ENCODE data around the gene CNN3. TPM values are rescaled to one million over a fixed set of nuclear protein-coding genes. Genes with fewer than 3 reads are reported as not detected.

Gene CNN3
- total RNA-seq, 4 donors from 2014 or later: 22.4 to 96.2 (median 59.7) TPM

GRCh38 chr1:94856868-94857267 lies 70.0 kb downstream of the CNN3 start:
- intact Hi-C loops (cut with DNase I; ENCODE audit: low total_unique reads): no loop called here
- Histone ChIP-seq H3K36me3 (no peaks in the 10 kb centered on the region), H3K4me1 (peaks cover 4 to 28% (median 16%) of the 10 kb centered on the region in 4 donors), H3K4me3 (no peak overlapping the region), H3K9me3 (no peaks in the 10 kb centered on the region), H3K27me3 (no peaks in the 10 kb centered on the region), H3K27ac (peak overlapping the region in 1 of 4 donors; percentile 73)
- TF ChIP-seq POLR2A (IDR thresholded peaks at IDR 0.05) (no peak), EP300 (IDR thresholded peaks at IDR 0.05; ENCODE audit: low read depth) (no peak), POLR2AphosphoS5 (IDR thresholded peaks at IDR 0.05) (no peak)
- TF ChIP-seq, protein P1, sequence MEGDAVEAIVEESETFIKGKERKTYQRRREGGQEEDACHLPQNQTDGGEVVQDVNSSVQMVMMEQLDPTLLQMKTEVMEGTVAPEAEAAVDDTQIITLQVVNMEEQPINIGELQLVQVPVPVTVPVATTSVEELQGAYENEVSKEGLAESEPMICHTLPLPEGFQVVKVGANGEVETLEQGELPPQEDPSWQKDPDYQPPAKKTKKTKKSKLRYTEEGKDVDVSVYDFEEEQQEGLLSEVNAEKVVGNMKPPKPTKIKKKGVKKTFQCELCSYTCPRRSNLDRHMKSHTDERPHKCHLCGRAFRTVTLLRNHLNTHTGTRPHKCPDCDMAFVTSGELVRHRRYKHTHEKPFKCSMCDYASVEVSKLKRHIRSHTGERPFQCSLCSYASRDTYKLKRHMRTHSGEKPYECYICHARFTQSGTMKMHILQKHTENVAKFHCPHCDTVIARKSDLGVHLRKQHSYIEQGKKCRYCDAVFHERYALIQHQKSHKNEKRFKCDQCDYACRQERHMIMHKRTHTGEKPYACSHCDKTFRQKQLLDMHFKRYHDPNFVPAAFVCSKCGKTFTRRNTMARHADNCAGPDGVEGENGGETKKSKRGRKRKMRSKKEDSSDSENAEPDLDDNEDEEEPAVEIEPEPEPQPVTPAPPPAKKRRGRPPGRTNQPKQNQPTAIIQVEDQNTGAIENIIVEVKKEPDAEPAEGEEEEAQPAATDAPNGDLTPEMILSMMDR (IDR thresholded peaks at IDR 0.05): no peak
- DNase-seq: no peak
- in situ Hi-C loops (cut with MboI; ENCODE audit: low pct_ligation_motif_present in 1 of 4, low pct_unique_long_range_greater_than_20kb in 1 of 4, low sequenced_read_pairs in 3 of 4): loop anchor here (10.0 to 25.0 kb wide), 2 partner anchors 188 to 380 kb away; partner anchors contain the start of gene RWDD3 (in 3 of the 4)
- WGBS, 2 donors (ENCODE audit: low coverage in 1 of 2): 67 to 84% methylated on average over 2 to 3 of the region's 3 CpGs

DNA sequence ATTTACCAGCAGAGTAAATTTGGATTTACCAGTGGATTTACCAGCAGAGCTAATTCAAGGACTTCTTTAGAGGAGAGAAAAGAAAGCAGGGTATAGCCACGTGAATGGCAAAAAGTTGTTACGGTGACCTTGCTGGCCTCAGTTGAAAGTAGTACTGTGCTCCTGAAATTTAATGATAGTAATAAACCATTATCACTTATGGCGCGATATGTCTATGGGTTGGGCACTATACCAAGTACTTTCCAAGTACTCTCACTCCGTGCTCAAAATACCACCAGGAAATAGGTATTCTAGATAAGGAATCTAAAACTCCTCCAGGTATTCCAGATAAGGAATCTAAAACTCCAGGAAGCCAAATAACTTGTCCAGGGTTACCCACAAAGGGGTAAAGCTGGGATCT lies 70.9 kb downstream of the CNN3 start:
- H3K27me3 ChIP-seq: no peaks in the 10 kb centered on the region
- TF ChIP-seq POLR2AphosphoS5 (IDR thresholded peaks at IDR 0.05): no peak
- TF ChIP-seq EP300 (IDR thresholded peaks at IDR 0.05; ENCODE audit: low read depth): no peak
- TF ChIP-seq, protein P1 (IDR thresholded peaks at IDR 0.05): no peak
- no peak for TF ChIP-seq POLR2A (IDR thresholded peaks at IDR 0.05)
- no peaks in the 10 kb centered on the region for H3K36me3 ChIP-seq
- DNase-seq: no peak
- in situ Hi-C loops (cut with MboI; ENCODE audit: low pct_ligation_motif_present in 1 of 4, low pct_unique_long_range_greater_than_20kb in 1 of 4, low sequenced_read_pairs in 3 of 4) (loop anchor here (10.0 to 25.0 kb wide), 2 partner anchors 189 to 381 kb away; partner anchors contain the start of gene RWDD3 (in 3 of the 4)), intact Hi-C loops (cut with DNase I; ENCODE audit: low total_unique reads) (no loop called here)
- H3K4me3 ChIP-seq: no peak overlapping the region
- peaks cover 4 to 28% (median 14%) of the 10 kb centered on the region in 4 donors for H3K4me1 ChIP-seq
- WGBS, 2 donors (ENCODE audit: low coverage in 1 of 2): 60 to 65% methylated on average over 2 to 5 of the region's 5 CpGs
- H3K9me3 ChIP-seq: no peaks in the 10 kb centered on the region
- H3K27ac ChIP-seq: peak overlapping the region; percentile 73 to 87 (median 82)

DNA sequence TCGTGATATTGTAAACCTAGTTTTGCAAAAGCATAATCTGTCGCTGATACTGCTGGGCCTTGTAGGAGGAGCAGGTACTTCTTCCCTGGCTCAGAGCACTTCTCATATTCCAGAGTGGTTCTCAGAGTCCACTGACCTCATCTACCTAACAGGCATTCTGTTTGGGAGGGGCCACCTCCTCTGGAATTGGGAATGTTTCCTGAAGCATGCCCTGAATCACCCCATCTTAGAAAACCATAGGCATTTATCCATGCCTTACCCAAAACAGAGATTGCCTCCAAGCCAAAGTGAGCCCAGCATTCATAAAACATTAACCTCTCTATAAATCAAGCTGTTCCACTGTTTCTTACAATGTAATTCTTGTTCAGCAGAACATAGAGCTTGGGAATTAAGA lies 71.6 kb downstream of the CNN3 start:
- no peak for DNase-seq
- Histone ChIP-seq H3K4me1 (peaks cover 4 to 27% (median 14%) of the 10 kb centered on the region in 4 donors), H3K27me3 (no peaks in the 10 kb centered on the region), H3K4me3 (no peak overlapping the region), H3K9me3 (no peaks in the 10 kb centered on the region), H3K27ac (peak overlapping the region; percentile 73 to 87 (median 82)), H3K36me3 (no peaks in the 10 kb centered on the region)
- 76% methylated on average over 2 of the region's 2 CpGs; no CpG with 5 or more reads in 1 of the 2 donors for WGBS, 2 donors (ENCODE audit: low coverage in 1 of 2)
- in situ Hi-C loops (cut with MboI; ENCODE audit: low pct_ligation_motif_present in 1 of 4, low pct_unique_long_range_greater_than_20kb in 1 of 4, low sequenced_read_pairs in 3 of 4) (loop anchor here (10.0 to 25.0 kb wide), 2 partner anchors 189 to 382 kb away; partner anchors contain the start of gene RWDD3 (in 3 of the 4)), intact Hi-C loops (cut with DNase I; ENCODE audit: low total_unique reads) (loop anchor here (2.0 kb wide), 2 partner anchors 71 to 187 kb away; partner anchors contain the start of gene CNN3)
- TF ChIP-seq, protein P1 (IDR thresholded peaks at IDR 0.05): no peak
- TF ChIP-seq POLR2A (IDR thresholded peaks at IDR 0.05): no peak
- no peak for TF ChIP-seq POLR2AphosphoS5 (IDR thresholded peaks at IDR 0.05)
- TF ChIP-seq EP300 (IDR thresholded peaks at IDR 0.05; ENCODE audit: low read depth): no peak

GRCh38 chr1:94854458-94855306 lies 72.2 kb downstream of the CNN3 start:
- peak overlapping the region in 3 of 4 donors; percentile 23 to 48 (median 26) for H3K4me3 ChIP-seq
- peaks cover 4 to 24% (median 14%) of the 10 kb centered on the region in 4 donors for H3K4me1 ChIP-seq
- DNase-seq: peak; percentile 88
- no peaks in the 10 kb centered on the region for H3K36me3 ChIP-seq
- H3K27me3 ChIP-seq: no peaks in the 10 kb centered on the region
- 0 to 33% methylated on average over 4 to 12 of the region's 21 CpGs for WGBS, 2 donors (ENCODE audit: low coverage in 1 of 2)
- peak overlapping the region; percentile 73 to 87 (median 82) for H3K27ac ChIP-seq
- TF ChIP-seq POLR2A (IDR thresholded peaks at IDR 0.05) (no peak), POLR2AphosphoS5 (IDR thresholded peaks at IDR 0.05) (peak in 2 of 3 donors; percentile 27 to 34), EP300 (IDR thresholded peaks at IDR 0.05; ENCODE audit: low read depth) (no peak)
- TF ChIP-seq, protein P1 (IDR thresholded peaks at IDR 0.05): peak; percentile 82 to 97 (median 87)
- in situ Hi-C loops (cut with MboI; ENCODE audit: low pct_ligation_motif_present in 1 of 4, low pct_unique_long_range_greater_than_20kb in 1 of 4, low sequenced_read_pairs in 3 of 4): loop anchor here (5.0 to 25.0 kb wide), 3 partner anchors 188 to 383 kb away; partner anchors contain the start of gene RWDD3 (in 3 of the 4)
- intact Hi-C loops (cut with DNase I; ENCODE audit: low total_unique reads): loop anchor here (2.0 kb wide), 2 partner anchors 72 to 188 kb away; partner anchors contain the start of gene CNN3
- no peaks in the 10 kb centered on the region for H3K9me3 ChIP-seq

All from transverse colon (tissue), 4 donors.